ENCODE measurements around the gene HELT. TPM values are rescaled to one million over a fixed set of nuclear protein-coding genes. Genes with fewer than 3 reads are reported as not detected.

Gene HELT
- polyA plus RNA-seq, 1 experiment = not detected

DNA sequence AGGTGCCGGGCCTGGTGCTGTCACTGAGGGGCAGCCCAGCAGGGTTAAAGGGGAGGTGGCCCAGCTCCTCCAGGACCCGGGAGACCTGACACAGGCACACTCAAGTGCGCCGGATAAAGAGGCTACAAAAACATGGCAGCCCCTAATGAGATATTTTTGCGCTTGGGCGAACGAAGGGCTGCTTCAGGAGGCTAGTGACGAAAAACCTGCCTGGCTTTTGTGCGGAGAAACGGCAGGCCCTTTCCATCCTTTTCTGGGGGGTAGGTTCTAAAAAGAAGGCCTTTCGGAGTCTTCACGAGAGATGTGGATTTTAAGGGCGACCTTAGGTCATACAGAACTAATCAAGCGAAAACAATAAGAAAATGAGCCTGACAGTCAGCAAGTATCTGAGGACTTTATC is 35.5 kb downstream of the HELT start:
- no peak for DNase-seq (ENCODE audit: low read depth, low spot score)
- TF ChIP-seq, protein P1, sequence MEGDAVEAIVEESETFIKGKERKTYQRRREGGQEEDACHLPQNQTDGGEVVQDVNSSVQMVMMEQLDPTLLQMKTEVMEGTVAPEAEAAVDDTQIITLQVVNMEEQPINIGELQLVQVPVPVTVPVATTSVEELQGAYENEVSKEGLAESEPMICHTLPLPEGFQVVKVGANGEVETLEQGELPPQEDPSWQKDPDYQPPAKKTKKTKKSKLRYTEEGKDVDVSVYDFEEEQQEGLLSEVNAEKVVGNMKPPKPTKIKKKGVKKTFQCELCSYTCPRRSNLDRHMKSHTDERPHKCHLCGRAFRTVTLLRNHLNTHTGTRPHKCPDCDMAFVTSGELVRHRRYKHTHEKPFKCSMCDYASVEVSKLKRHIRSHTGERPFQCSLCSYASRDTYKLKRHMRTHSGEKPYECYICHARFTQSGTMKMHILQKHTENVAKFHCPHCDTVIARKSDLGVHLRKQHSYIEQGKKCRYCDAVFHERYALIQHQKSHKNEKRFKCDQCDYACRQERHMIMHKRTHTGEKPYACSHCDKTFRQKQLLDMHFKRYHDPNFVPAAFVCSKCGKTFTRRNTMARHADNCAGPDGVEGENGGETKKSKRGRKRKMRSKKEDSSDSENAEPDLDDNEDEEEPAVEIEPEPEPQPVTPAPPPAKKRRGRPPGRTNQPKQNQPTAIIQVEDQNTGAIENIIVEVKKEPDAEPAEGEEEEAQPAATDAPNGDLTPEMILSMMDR (IDR thresholded peaks at IDR 0.05; ENCODE audit: low read depth, low read length) = no peak
- no peak overlapping the region for H3K27ac ChIP-seq (ENCODE audit: low read depth, low read length)
- H3K9me3 ChIP-seq (ENCODE audit: control insufficient read depth, insufficient read depth, low read length) = no peaks in the 10 kb centered on the region; the same call in 1 of the 2 replicates
- H3K27me3 ChIP-seq (ENCODE audit: control insufficient read depth, insufficient read depth, low read length) = peaks cover 2% of the 10 kb centered on the region
- ChIA-PET CTCF (no interaction called here), POLR2A (no interaction called here)
- H3K4me3 ChIP-seq (ENCODE audit: low read depth, low read length) = no peak overlapping the region

DNA sequence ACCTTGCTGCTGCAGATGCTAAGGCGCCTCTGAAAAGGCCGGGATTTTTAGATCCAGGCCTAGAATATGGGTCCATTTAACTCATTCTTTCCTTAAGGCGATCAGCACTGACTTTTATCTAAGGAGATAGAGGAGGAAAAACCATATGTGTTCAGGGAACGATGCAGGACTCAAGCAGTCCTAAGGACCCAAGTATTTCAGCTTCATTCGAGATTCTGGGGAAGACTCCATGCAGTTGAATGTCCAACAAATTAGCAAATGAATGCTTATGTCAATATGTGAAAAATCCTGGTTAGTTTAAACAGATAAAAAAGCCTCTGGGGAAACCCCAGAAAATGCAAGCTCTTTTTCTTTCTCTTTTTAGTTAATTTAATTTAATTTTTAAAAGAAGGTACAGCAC is 36.0 kb downstream of the HELT start:
- POLR2A ChIA-PET = no interaction called here
- no peak overlapping the region for H3K4me3 ChIP-seq (ENCODE audit: low read depth, low read length)
- DNase-seq (ENCODE audit: low read depth, low spot score) = no peak
- peaks cover 2% of the 10 kb centered on the region for H3K27me3 ChIP-seq (ENCODE audit: control insufficient read depth, insufficient read depth, low read length)
- no peaks in the 10 kb centered on the region; the same call in 1 of the 2 replicates for H3K9me3 ChIP-seq (ENCODE audit: control insufficient read depth, insufficient read depth, low read length)
- CTCF ChIA-PET = no interaction called here
- no peak overlapping the region for H3K27ac ChIP-seq (ENCODE audit: low read depth, low read length)
- TF ChIP-seq, protein P1 (IDR thresholded peaks at IDR 0.05; ENCODE audit: low read depth, low read length) = no peak

DNA sequence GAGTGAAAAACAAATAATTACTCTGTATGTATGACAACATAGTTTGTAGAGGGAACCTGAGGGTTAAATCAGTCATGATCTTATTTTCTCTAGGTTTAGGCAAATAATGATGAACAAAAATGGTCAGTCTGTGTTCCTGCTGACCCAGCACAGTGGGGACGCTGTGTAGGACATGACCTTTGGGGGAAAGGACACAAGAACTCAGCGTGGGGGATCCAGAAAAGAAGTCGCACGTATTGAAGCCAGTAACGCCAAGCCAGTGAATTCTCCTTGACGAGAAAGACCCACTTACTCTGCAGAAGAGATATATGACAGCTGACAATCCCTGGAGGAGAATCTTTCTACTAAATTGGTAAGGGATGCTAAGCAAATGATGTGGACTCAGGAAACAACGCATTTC is 36.6 kb downstream of the HELT start:
- Histone ChIP-seq H3K9me3 (ENCODE audit: control insufficient read depth, insufficient read depth, low read length) (no peaks in the 10 kb centered on the region; the same call in 1 of the 2 replicates), H3K27me3 (ENCODE audit: control insufficient read depth, insufficient read depth, low read length) (no peaks in the 10 kb centered on the region), H3K27ac (ENCODE audit: low read depth, low read length) (no peak overlapping the region), H3K4me3 (ENCODE audit: low read depth, low read length) (no peak overlapping the region)
- ChIA-PET POLR2A (no interaction called here), CTCF (interaction anchor here (1.2 kb wide), 1 partner anchor 15 kb away, joined by 3 read pairs; no protein-coding TSS in a partner anchor)
- TF ChIP-seq, protein P1 (IDR thresholded peaks at IDR 0.05; ENCODE audit: low read depth, low read length) = no peak
- no peak for DNase-seq (ENCODE audit: low read depth, low spot score)

DNA sequence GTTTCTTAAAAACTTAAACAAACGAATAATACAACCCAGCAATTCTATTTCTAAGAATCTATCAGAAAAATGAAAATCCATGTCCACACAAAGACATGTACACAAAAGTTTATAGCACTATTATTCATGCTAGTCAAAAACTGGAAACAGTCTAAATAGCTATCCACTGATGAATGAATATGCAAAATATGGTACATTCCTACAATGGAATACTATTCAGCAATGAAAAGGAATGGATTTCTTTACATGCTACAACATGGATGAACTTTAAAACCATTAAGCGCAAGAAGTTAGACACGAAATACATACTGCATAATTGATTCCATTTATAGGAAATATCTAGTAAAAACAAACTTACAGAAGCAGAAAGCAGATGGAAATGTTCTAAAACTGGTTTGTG is 43.3 kb downstream of the HELT start:
- TF ChIP-seq, protein P1 (IDR thresholded peaks at IDR 0.05; ENCODE audit: low read depth, low read length) = no peak
- H3K27me3 ChIP-seq (ENCODE audit: control insufficient read depth, insufficient read depth, low read length) = no peaks in the 10 kb centered on the region
- ChIA-PET POLR2A (no interaction called here), CTCF (no interaction called here)
- H3K27ac ChIP-seq (ENCODE audit: low read depth, low read length) = no peak overlapping the region
- H3K9me3 ChIP-seq (ENCODE audit: control insufficient read depth, insufficient read depth, low read length) = no peaks in the 10 kb centered on the region
- no peak for DNase-seq (ENCODE audit: low read depth, low spot score)
- H3K4me3 ChIP-seq (ENCODE audit: low read depth, low read length) = no peak overlapping the region

DNA sequence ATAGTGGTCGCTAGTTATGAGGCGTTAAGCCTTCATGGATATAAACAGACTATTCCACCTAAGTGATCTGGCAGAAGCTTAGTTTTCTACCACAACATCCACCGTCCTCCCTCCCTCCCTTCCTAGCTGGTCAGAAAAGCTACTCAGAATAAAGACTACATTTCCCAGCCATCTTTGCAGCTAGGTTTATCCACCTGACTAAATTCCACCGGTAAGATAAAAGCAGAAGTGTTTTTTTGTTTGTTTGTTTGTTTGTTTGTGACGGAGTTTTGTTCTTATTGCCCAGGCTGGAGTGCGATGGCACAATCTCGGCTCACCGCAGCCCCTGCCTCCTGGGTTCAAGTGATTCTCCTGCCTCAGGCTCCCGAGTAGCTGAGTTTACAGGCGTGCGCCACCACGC is 44.3 kb downstream of the HELT start:
- no peak overlapping the region for H3K27ac ChIP-seq (ENCODE audit: low read depth, low read length)
- TF ChIP-seq, protein P1 (IDR thresholded peaks at IDR 0.05; ENCODE audit: low read depth, low read length) = no peak
- no peaks in the 10 kb centered on the region for H3K27me3 ChIP-seq (ENCODE audit: control insufficient read depth, insufficient read depth, low read length)
- no peak overlapping the region for H3K4me3 ChIP-seq (ENCODE audit: low read depth, low read length)
- DNase-seq (ENCODE audit: low read depth, low spot score) = no peak
- CTCF ChIA-PET = no interaction called here
- no peaks in the 10 kb centered on the region for H3K9me3 ChIP-seq (ENCODE audit: control insufficient read depth, insufficient read depth, low read length)
- POLR2A ChIA-PET = no interaction called here

Measured in AG04450 (cell line).